HepG2 (cell line): ENCODE results near the gene EXOSC9. TPM values are rescaled to one million over a fixed set of nuclear protein-coding genes. Genes with fewer than 3 reads are reported as not detected.

Source experiments
- ATAC-seq: fragments of 200-7000 bp; cut with Tn5 transposase; 3 replicates; pipeline ENCODE4 v1.9.1; 2020; ENCODE audit warnings: mild to moderate bottlenecking, moderate library complexity
- BruUV-seq: library from RNA; stranded (reverse); fragments of 400-500 nt; replicated peaks from 2 replicates; lab custom pipeline; 2021; lab: Mats Ljungman, UMichigan
- CTCF ChIA-PET: fragments of 300-600 bp; formaldehyde crosslinking; extraction: SDS; loops from one replicate; lab custom pipeline; 2021; ENCODE audit warnings: low total read pairs, inconsistent platforms, low intra/inter-chr PET ratio; lab: Yijun Ruan, JAX
- POLR2A ChIA-PET: fragments of 350-600 bp; sonication (Branson Sonifier 250); formaldehyde crosslinking; loops from one replicate; lab custom pipeline; 2020; ENCODE audit warnings: antibody characterized with exemption, inconsistent platforms; lab: Yijun Ruan, JAX
- DNase-seq: peaks from one replicate; pipeline ENCODE4 v3.0.0-alpha.2; 2015; ENCODE audit warnings: low spot score
- FAIRE-seq: peaks from 3 replicates; lab custom pipeline; 2011; peaks lifted over from hg19 to GRCh38; lab: Jason Lieb, UNC
- H2AFZ ChIP-seq: one replicate; pipeline ENCODE4 v1.6.1; 2011; ENCODE audit warnings: low read length, inconsistent platforms
- H3K27ac ChIP-seq: fragments of 300-600 bp; 3 replicates; pipeline ENCODE4 v1.8.0; 2011; ENCODE audit warnings: mixed run types, mild to moderate bottlenecking, mixed read lengths, low read length, inconsistent platforms; ENCODE audit not compliant: insufficient read depth; ENCODE audit errors: extremely low read length
- H3K27me3 ChIP-seq, 2 experiments: fragments of 200-600 bp in 1 of 2; 2 replicates in 1 of 2; 3 replicates in 1 of 2; pipeline versions ENCODE4 v1.6.0 to v1.8.0; 2011; ENCODE audit warnings: low read length in 2 of 2, mild to moderate bottlenecking in 2 of 2, moderate library complexity in 2 of 2, inconsistent platforms in 1 of 2; ENCODE audit not compliant: insufficient read depth in 2 of 2, control insufficient read depth in 1 of 2
- H3K36me3 ChIP-seq, 2 experiments: fragments of 200-600 bp in 1 of 2; replicated peaks in 1 of 2; 2 replicates in 1 of 2; 3 replicates in 1 of 2; pipeline versions ENCODE4 v1.5.1 to v1.8.0; 2011; ENCODE audit warnings: low read length in 2 of 2, inconsistent platforms in 1 of 2; ENCODE audit not compliant: insufficient read depth in 2 of 2, control insufficient read depth in 1 of 2
- H3K4me1 ChIP-seq: 2 replicates; pipeline ENCODE4 v1.5.1; 2012; ENCODE audit warnings: low read length, inconsistent platforms; ENCODE audit not compliant: insufficient read depth
- H3K4me2 ChIP-seq: 2 replicates; pipeline ENCODE4 v1.6.0; 2011; ENCODE audit warnings: low read depth, low read length, inconsistent platforms
- H3K4me3 ChIP-seq, 3 experiments: fragments of 200-600 bp in 1 of 3; sonication (generic), shearing (Covaris generic) in 1 of 3; replicated peaks in 1 of 3; 2 replicates each; pipeline ENCODE4 v1.5.1; 2011 to 2016; ENCODE audit warnings: low read length in 3 of 3, inconsistent platforms in 2 of 3, low read depth in 2 of 3, mild to moderate bottlenecking in 2 of 3, control low read depth in 1 of 3, mixed read lengths in 1 of 3; ENCODE audit not compliant: insufficient read depth in 1 of 3
- H3K79me2 ChIP-seq: one replicate; pipeline ENCODE4 v1.6.1; 2011; ENCODE audit warnings: low read length, inconsistent platforms; ENCODE audit not compliant: insufficient read depth
- H3K9ac ChIP-seq: 2 replicates; pipeline ENCODE4 v1.6.0; 2011; ENCODE audit warnings: mild to moderate bottlenecking, low read depth, low read length, inconsistent platforms; ENCODE audit not compliant: insufficient read depth
- H3K9me3 ChIP-seq: 2 replicates; pipeline ENCODE4 v1.5.1; 2012; ENCODE audit warnings: mild to moderate bottlenecking, low read length
- H4K20me1 ChIP-seq: 2 replicates; pipeline ENCODE4 v1.6.0; 2011; ENCODE audit warnings: inconsistent platforms, mild to moderate bottlenecking, low read length, moderate library complexity; ENCODE audit not compliant: insufficient read depth
- EP300 ChIP-seq, 3 experiments: sonication (generic) in 1 of 3; formaldehyde crosslinking in 1 of 3; IDR thresholded peaks; 2 replicates each; pipeline versions ENCODE4 v1.5.1 to v1.6.1; 2011 to 2020; ENCODE audit warnings: low read depth in 2 of 3, low read length in 2 of 3, borderline replicate concordance in 1 of 3, improper control_type of control experiment in 1 of 3, mild to moderate bottlenecking in 1 of 3, missing genetic modification reagents in 1 of 3, moderate library complexity in 1 of 3
- MIER3 ChIP-seq: IDR thresholded peaks from 2 replicates; pipeline ENCODE4 v1.6.1; 2016; ENCODE audit warnings: missing compliant biosample characterization, borderline replicate concordance
- SKI ChIP-seq: fragments of 450-650 bp; IDR thresholded peaks from one replicate; pipeline ENCODE4 v1.6.1; 2018; ENCODE audit warnings: mild to moderate bottlenecking; ENCODE audit not compliant: partially characterized antibody
- TP53 ChIP-seq: sonication (generic); formaldehyde crosslinking; conservative IDR thresholded peaks from 2 replicates; pipeline ENCODE4 v1.4.0; 2020; ENCODE audit warnings: missing genetic modification reagents
- ZFP36L2 ChIP-seq: sonication (generic); formaldehyde crosslinking; IDR thresholded peaks from 2 replicates; pipeline ENCODE4 v1.4.0; 2020; ENCODE audit warnings: missing genetic modification reagents
- ZNF605 ChIP-seq: sonication (generic); formaldehyde crosslinking; IDR thresholded peaks from 2 replicates; pipeline ENCODE4 v1.8.0; 2022; ENCODE audit warnings: mild to moderate bottlenecking, missing genetic modification reagents
- ZNF660 ChIP-seq: sonication (generic); formaldehyde crosslinking; IDR thresholded peaks from 2 replicates; pipeline ENCODE4 v1.5.1; 2020; ENCODE audit warnings: mild to moderate bottlenecking, low read depth, missing genetic modification reagents, borderline replicate concordance
- ZNF766 ChIP-seq: sonication (generic); formaldehyde crosslinking; IDR thresholded peaks from 2 replicates; pipeline ENCODE4 v1.5.0; 2020; ENCODE audit warnings: missing genetic modification reagents, borderline replicate concordance
- ZNF878 ChIP-seq: sonication (generic); formaldehyde crosslinking; IDR thresholded peaks from 2 replicates; pipeline ENCODE4 v1.8.1; 2023; ENCODE audit warnings: mild to moderate bottlenecking, missing genetic modification reagents, moderate library complexity
- WGBS: methylation state at CpG from one replicate; pipeline ENCODE4 v1.1.6; 2017; ENCODE audit warnings: low lambda C conversion rate; 5-methylcytosine and 5-hydroxymethylcytosine counted together
- in situ Hi-C: cut with HindIII; loops from 2 replicates; pipeline ENCODE4 v1.10.0; 2017; ENCODE audit warnings: low pct_unique_long_range_greater_than_20kb; ENCODE audit not compliant: extremely low pct_ligation_motif_present
- intact Hi-C: fragments of 100-400 bp; cut with micrococcal nuclease; formaldehyde crosslinking; loops from one replicate; pipeline ENCODE4 v1.10.0; 2022; ENCODE audit not compliant: unreplicated experiment
- polyA plus RNA-seq, 8 experiments: library from polyadenylated mRNA; depleted of rRNA in 3 of 8; stranded (reverse) in 7 of 8; unstranded in 1 of 8; fragments of >200 nt; fragmentation: Illumina TruSeq in 4 of 8; extraction: Trizol in 4 of 8; gene quantifications; 2 replicates each; pipeline versions ENCODE4 v1.2.1 to v1.2.3, GENCODE V29; 2011 to 2016; ENCODE audit warnings: low read depth in 4 of 8, missing spikeins in 1 of 8, mixed read lengths in 1 of 8; ENCODE audit not compliant: insufficient read depth in 1 of 8
- total RNA-seq, 5 experiments: library from RNA; depleted of rRNA; stranded (reverse); fragments of >200 nt; fragmentation: Illumina TruSeq; extraction: Trizol; gene quantifications; 2 replicates each; pipeline ENCODE4 v1.2.3, GENCODE V29; 2016; ENCODE audit warnings: low read depth in 1 of 5

The EXOSC9 gene
- total and polyA plus RNA-seq, 2 of the 13 experiments (the other 11 are each of a cell fraction or from before 2014, with no cell fraction given): 26.0 to 48.0 TPM

DNA sequence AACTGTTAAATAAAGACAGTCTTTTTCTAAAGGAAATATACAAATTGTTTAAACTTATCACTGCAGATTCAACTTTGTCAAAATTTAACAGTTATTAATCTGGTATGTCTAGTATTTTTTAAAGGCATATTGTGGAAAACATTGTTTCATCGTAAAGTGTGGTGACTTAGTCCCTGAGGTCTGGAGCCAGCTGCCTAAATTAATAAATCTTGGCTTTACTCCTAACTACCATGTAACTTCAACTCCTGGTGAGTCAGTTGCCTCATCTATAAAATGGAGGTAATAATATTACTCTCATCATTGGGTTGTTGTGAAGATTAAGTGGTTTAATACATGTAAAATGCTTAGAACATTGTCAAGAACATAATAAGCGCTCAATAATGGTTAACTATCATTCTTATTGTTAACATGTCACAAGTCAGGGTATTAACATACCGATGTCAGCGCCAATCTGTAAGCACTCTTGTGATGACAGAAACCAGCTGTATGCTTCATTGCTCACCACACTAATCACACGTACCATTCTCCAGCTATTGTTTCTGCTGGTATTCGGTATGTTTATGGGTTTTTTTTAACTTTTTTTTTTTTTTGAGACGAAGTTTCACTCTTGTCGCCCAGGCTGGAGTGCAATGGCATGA, 22.0 kb upstream of the EXOSC9 start (continued):
- TF ChIP-seq ZNF660 (CRISPR knock-in tag) (no peak), MIER3 (CRISPR knock-in tag) (no peak)
- TF ChIP-seq, all 625 proteins: peak for 0

- DNase-seq (no peak), ATAC-seq (no peak), FAIRE-seq (no peak)
- Histone ChIP-seq H3K4me3 (no peak overlapping the region), H3K27ac (no peak overlapping the region), H3K27me3 (peaks cover 0 to 4% of the 10 kb centered on the region in 2 experiments; a peak in 1 of 5 replicates), H3K79me2 (no peaks in the 10 kb centered on the region), H3K4me1 (no peaks in the 10 kb centered on the region), H3K36me3 (no peaks in the 10 kb centered on the region), H4K20me1 (no peaks in the 10 kb centered on the region), H3K4me2 (no peak overlapping the region), H3K9me3 (no peaks in the 10 kb centered on the region), H3K9ac (no peak overlapping the region), H2AFZ (no peak overlapping the region)
- CTCF ChIA-PET: no interaction called here
- no TSS peak for BruUV-seq
- in situ Hi-C loops: no loop called here
- intact Hi-C loops: no loop called here
- TF ChIP-seq ZNF766 (CRISPR knock-in tag) (no peak), ZNF878 (CRISPR knock-in tag) (no peak), EP300 (IDR thresholded peaks at IDR 0.05; ENCODE audit: low read depth in 2 of 2, low read length in 2 of 2) (no peak), EP300 (CRISPR knock-in tag; IDR thresholded peaks at IDR 0.05; ENCODE audit: borderline replicate concordance) (no peak), ZFP36L2 (CRISPR knock-in tag) (no peak), TP53 (no peak), SKI (no peak), ZNF605 (CRISPR knock-in tag) (no peak)
- WGBS: 4% methylated on average over 1 of the region's 1 CpG
- POLR2A ChIA-PET: no interaction called here
Measured at GRCh38 chr4:121783210-121783609, 17.9 kb upstream of the EXOSC9 start.
